ENCODE data around the gene GAB1.

GAB1 gene

GRCh38 chr4:143389579-143390195 lies 53.0 kb downstream of the GAB1 start:
- Histone ChIP-seq H3K9ac (no peak overlapping the region), H3K4me1 (ENCODE audit: low read depth, poor library complexity, severe bottlenecking) (peaks cover 5% of the 10 kb centered on the region), H3K4me2 (no peak overlapping the region), H3K27ac (no peak overlapping the region), H3K36me3 (ENCODE audit: insufficient read depth) (no peaks in the 10 kb centered on the region), H2AFZ (ENCODE audit: low read depth) (no peak overlapping the region), H3K27me3 (ENCODE audit: insufficient read depth, low read depth) (no peaks in the 10 kb centered on the region), H4K20me1 (ENCODE audit: insufficient read depth) (no peaks in the 10 kb centered on the region), H3K4me3 (IDR thresholded peaks at IDR 0.05; ENCODE audit: insufficient read depth, low read depth, low read length) (no peak overlapping the region), H3K79me2 (ENCODE audit: insufficient read depth, low read depth) (no peaks in the 10 kb centered on the region)
- TF ChIP-seq CTCF (conservative IDR thresholded peaks at IDR 0.05; ENCODE audit: low read depth, low read length) = no peak

- Histone ChIP-seq H3K27me3 (ENCODE audit: insufficient read depth, low read depth) (no peaks in the 10 kb centered on the region), H4K20me1 (ENCODE audit: insufficient read depth) (no peaks in the 10 kb centered on the region), H3K4me3 (IDR thresholded peaks at IDR 0.05; ENCODE audit: insufficient read depth, low read depth, low read length) (no peak overlapping the region), H3K79me2 (ENCODE audit: insufficient read depth, low read depth) (no peaks in the 10 kb centered on the region), H3K27ac (no peak overlapping the region), H3K36me3 (ENCODE audit: insufficient read depth) (no peaks in the 10 kb centered on the region), H3K4me1 (ENCODE audit: low read depth, poor library complexity, severe bottlenecking) (peaks cover 5% of the 10 kb centered on the region), H2AFZ (ENCODE audit: low read depth) (no peak overlapping the region), H3K4me2 (no peak overlapping the region), H3K9ac (no peak overlapping the region)
- no peak for TF ChIP-seq CTCF (conservative IDR thresholded peaks at IDR 0.05; ENCODE audit: low read depth, low read length)
Observed at GRCh38 chr4:143390764-143391163, 54.1 kb downstream of the GAB1 start.

- Histone ChIP-seq H3K9ac (no peak overlapping the region), H3K4me1 (ENCODE audit: low read depth, poor library complexity, severe bottlenecking) (peaks cover 5% of the 10 kb centered on the region), H3K4me3 (IDR thresholded peaks at IDR 0.05; ENCODE audit: insufficient read depth, low read depth, low read length) (no peak overlapping the region), H3K4me2 (no peak overlapping the region), H2AFZ (ENCODE audit: low read depth) (no peak overlapping the region), H3K27ac (no peak overlapping the region), H3K36me3 (ENCODE audit: insufficient read depth) (no peaks in the 10 kb centered on the region), H3K79me2 (ENCODE audit: insufficient read depth, low read depth) (no peaks in the 10 kb centered on the region), H3K27me3 (ENCODE audit: insufficient read depth, low read depth) (no peaks in the 10 kb centered on the region), H4K20me1 (ENCODE audit: insufficient read depth) (no peaks in the 10 kb centered on the region)
- TF ChIP-seq CTCF (conservative IDR thresholded peaks at IDR 0.05; ENCODE audit: low read depth, low read length) = no peak
Observed at GRCh38 chr4:143391261-143391660, 54.6 kb downstream of the GAB1 start.

DNA sequence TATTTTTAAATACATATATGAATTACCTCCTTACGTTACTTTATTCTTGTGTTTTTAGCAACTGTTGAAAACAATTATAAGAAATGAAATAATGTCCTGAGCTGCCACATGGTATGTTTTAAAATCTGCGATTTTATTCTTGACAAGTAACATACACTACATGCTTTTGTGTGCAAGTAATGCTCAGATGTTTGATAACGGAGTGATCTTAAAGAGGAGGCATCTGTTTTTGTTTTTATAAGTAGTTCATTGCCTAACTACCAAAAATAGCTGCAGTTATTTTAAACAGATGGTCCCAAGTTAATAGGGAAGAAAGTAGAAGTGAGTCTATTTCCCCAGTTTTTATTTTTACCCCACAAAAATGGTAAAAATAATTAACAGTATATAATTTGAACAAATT lies 55.2 kb downstream of the GAB1 start:
- Histone ChIP-seq H3K4me2 (no peak overlapping the region), H3K79me2 (ENCODE audit: insufficient read depth, low read depth) (no peaks in the 10 kb centered on the region), H3K4me3 (IDR thresholded peaks at IDR 0.05; ENCODE audit: insufficient read depth, low read depth, low read length) (no peak overlapping the region), H3K27me3 (ENCODE audit: insufficient read depth, low read depth) (no peaks in the 10 kb centered on the region), H3K36me3 (ENCODE audit: insufficient read depth) (no peaks in the 10 kb centered on the region), H3K27ac (no peak overlapping the region), H4K20me1 (ENCODE audit: insufficient read depth) (no peaks in the 10 kb centered on the region), H3K9ac (no peak overlapping the region), H2AFZ (ENCODE audit: low read depth) (no peak overlapping the region), H3K4me1 (ENCODE audit: low read depth, poor library complexity, severe bottlenecking) (peaks cover 5% of the 10 kb centered on the region)
- no peak for TF ChIP-seq CTCF (conservative IDR thresholded peaks at IDR 0.05; ENCODE audit: low read depth, low read length)

All from KMS-11 (cell line).